HG03571 (cell line): ENCODE results near the gene CFDP1.
A peak's percentile ranks its signal among the peaks of the same experiment; 100 is the strongest.
"Not testable (repeated sequence)": the region's sequence is repeated elsewhere in the genome, so short reads cannot be mapped to it uniquely, and the experiment has no call there.

ENCODE experiments used
- ATAC-seq: cut with Tn5 transposase; IDR thresholded peaks from one replicate; pipeline ENCODE4 v1.9.1; 2021; ENCODE audit not compliant: unreplicated experiment

The CFDP1 gene

GRCh38 chr16:75459691-75460090, 26.4 kb upstream of the CFDP1 start:
- ATAC-seq, result no peak

DNA sequence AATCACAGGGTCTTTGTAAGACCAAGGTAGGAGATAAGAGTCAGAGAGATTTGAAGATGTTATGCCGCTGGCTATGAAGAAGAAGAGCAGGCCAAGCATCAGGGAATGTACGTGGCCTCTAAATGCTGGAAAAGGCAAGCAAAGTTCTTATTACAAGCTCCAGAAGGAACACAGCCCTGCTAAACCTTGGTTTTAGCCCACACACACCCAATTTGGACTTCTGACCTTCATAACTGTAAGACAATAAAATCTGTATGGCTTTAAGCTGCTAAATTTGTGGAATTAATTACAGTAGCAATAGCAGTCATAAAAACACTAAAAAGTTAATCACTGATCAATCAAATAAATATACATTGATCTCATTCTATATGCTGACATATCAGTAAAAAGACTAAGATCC, 25.1 kb upstream of the CFDP1 start:
- ATAC-seq, result no peak

- no peak for ATAC-seq
Measured at GRCh38 chr16:75458029-75458428, 24.7 kb upstream of the CFDP1 start.

DNA sequence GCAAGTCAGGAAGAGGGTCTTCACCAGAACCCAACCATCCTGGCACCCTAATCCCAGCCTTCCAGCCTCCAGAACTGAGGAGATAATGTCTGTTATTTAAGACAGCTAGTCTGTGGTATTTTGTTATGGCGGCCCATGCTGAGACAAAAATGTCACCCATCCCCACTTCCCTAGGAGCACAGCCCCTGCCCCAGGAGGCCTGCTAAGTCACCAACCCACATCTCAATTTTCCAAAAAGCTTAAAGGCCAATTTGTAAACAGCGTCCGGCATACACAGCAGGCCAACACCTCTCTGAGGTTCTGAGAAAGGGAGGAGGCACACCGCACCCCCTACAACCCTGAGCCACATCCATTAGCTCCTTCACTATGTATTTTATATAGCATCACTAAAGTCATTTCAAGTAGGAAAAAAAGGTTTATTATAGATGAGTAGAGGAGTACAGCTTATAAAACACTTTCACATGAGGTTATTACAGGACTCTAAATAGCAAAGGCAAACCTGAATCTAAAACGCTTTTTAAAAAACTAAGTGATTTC, 24.2 kb upstream of the CFDP1 start:
- ATAC-seq, result no peak

DNA sequence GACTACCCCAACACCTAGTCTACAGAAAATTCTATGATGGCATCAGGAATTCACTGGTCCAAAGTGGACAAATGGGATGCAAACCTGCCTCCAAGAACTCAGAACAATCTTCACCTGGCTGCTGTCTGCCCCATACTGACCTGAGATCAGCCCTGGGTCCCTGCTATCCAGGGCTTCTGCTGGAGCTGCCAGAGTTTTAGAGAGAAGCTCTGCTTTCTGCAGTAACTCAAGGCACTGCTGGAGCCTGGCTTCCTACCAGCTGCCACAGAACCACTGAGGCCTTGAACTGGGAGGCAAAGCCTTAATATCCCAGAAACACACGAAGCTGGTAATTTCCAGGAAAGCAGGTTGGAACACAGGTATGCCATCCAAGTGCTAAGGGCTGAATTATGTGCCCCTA, 23.7 kb upstream of the CFDP1 start:
- ATAC-seq, result no peak

DNA sequence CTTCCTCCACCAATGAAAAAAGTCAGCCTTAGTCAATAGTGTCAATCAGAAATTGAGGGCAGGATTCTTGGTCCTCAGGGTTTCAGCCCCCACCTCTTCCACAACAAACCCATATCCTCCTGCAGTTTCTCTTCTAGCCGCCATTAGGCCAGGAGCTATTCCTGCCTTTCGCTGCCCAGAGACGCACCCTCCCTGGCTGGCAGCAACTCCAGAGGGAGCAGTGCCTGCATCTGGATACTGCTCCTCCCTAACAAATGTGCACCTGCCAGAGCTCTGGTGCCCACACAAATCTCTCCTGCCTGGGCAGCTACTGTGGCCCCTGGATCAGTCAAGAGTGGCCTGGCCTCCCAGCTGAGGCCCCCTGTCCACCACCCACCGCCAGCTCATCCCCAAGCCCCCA, 23.2 kb upstream of the CFDP1 start:
- ATAC-seq, result not testable (repeated sequence)

GRCh38 chr16:75455677-75456076, 22.4 kb upstream of the CFDP1 start:
- no peak for ATAC-seq

DNA sequence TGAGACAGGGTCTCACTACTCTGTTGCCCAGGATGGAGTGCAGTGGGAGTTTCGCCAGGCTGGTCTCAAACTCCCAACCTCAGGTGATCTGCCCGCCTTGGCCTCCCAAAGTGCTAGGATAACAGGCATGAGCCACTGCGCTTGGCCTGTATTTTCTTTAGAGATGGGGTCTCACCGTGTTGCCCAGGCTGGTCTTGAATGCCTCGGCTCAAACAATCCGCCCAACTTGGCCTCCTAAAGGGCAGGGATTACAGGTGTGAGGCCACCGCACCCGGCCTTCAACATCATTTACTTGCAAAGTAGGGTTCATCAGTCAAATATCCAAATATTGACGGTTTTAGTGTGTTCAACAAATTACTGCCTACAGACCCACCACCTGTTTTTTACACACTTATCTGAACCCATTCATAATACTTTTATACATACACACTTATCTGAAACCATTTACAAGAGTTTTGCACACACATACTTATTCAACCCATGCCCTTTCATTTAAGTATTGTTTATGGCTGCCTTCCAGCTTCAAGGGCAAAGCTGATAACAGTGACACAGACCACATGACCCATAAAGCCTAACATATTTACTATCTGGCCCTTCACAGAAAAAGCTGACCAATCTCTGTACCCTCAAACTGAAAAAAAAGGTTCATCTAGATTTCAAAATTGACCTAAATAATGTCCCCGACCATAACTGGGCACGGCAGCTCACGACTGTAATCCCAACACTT, 19.3 kb upstream of the CFDP1 start:
- ATAC-seq, result no peak

GRCh38 chr16:75446416-75446815, 13.1 kb upstream of the CFDP1 start:
- ATAC-seq, result no peak

DNA sequence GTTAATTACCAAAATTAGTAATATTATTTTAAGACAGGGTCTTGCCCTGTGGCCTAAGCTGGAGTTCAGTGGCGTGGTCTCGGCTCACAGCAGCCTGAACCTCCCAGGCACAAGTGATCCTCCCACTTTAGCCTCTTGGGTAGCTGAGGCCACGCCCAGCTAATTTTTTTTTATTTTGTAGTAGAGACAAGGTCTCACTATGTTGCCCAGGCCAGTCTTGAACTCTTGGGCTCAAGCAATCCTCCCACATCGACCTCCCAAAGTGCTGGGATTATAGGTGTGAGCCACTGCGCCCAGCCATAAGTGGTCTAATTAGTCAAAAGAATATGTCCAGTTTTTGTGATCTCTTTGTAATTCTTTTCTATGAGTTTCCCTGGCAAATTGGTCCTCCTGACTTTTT, 12.0 kb upstream of the CFDP1 start:
- ATAC-seq, result no peak

- no peak for ATAC-seq
Measured at GRCh38 chr16:75443298-75443697, 10.0 kb upstream of the CFDP1 start.

GRCh38 chr16:75433732-75434413, 570 bp upstream of the CFDP1 start:
- peak; percentile 63 for ATAC-seq

- ATAC-seq, result no peak
Measured at GRCh38 chr16:75429621-75430403, 3.5 kb downstream of the CFDP1 start.

DNA sequence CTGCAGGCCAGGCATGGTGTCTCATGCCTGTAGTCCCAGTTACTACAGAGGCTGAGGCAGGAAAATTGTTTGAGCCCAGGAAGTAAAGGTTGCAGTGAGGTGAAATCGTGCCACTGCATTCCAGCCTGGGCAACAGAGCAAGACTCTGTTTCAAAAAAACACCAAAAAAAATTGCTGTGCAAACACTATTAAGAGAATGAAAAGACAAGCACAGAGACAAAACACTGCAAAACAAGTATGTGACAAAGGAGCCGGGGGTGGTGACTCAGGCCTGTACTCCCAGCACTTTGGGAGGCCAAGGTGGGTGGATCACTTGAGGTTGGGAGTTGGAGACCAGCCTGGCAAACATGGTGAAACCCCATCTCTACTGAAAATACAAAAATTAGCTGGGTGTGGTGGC, 6.8 kb downstream of the CFDP1 start:
- ATAC-seq, result not testable (repeated sequence)

GRCh38 chr16:75424105-75424762, 9.1 kb downstream of the CFDP1 start:
- ATAC-seq, result not testable (repeated sequence)

DNA sequence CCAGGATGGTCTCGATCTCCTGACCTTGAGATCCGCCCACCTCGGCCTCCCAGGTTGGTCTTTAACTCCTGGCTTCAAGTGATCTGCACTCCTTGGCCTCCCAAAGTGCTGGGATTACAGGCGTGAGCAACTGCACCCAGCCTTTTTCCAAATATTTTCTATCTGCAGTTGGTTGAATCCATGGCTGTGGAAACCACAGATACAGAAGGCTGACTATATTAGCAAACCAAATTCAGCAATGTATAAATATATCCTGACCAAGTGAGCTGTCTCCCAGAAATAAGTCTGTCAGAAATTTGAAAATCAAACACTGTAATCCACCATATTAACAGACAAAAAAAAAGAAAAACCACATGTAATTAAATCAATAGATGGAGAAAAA, 9.6 kb downstream of the CFDP1 start:
- ATAC-seq, result no peak

DNA sequence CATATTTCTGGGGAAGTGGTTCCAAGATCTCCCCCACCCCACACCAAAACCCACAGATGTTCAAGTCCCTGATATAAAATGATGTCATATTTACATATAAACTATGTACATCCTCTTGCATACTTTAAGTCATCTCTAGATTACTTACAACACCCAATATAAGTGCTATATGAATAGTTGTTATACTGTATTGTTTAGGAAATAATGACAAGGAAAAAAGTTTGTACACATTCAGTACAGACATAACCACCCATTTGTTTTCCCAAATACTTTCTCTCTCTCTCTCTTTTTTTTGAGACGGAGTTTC, 11.5 kb downstream of the CFDP1 start:
- no peak for ATAC-seq

- ATAC-seq, result no peak
Measured at GRCh38 chr16:75420987-75421819, 12.1 kb downstream of the CFDP1 start.

DNA sequence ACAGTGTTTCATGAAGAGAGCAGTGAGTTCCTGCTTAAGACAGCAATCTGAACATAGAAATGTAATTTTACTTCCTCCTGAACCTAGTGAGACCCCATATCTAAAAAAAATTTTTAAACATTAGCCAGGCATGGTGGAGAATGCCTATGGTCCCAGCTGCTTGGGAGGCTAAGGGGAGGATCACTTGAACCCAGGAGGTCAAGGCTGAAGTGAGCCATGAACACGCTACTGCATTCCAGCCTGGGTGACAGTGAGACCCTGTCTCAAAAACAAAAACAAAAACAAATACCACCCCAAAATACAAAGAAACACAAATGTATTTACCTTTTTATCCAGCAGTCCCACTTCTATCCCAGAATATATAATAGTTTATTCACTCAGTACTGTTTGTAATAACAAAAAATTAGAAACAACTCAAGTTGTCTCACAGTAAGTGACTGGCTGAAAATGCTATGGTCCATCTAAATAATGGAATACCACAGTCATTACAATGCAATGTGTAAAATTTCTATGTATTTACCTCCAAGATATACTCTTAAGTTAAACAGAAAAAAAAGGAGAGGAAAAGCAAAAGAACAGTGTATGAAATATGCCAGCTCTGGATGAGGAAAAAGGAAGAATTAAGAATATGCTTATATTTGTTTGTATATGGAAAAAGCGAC, 16.3 kb downstream of the CFDP1 start:
- no peak for ATAC-seq
